ENCODE data around the gene PARD3B. TPM values are rescaled to one million over a fixed set of nuclear protein-coding genes. Genes with fewer than 3 reads are reported as not detected.

Gene PARD3B
- total RNA-seq, 1 donor from 2014 or later: 1.6 TPM

GRCh38 chr2:205237524-205237923, 692.2 kb downstream of the PARD3B start:
- Histone ChIP-seq H3K36me3 (ENCODE audit: control insufficient read depth, insufficient read depth, low read length) (no peaks in the 10 kb centered on the region), H3K27me3 (ENCODE audit: control insufficient read depth, insufficient read depth, low read length) (no peaks in the 10 kb centered on the region), H3K4me3 (ENCODE audit: low read depth, low read length) (no peak overlapping the region)
- no peak for TF ChIP-seq CTCF (IDR thresholded peaks at IDR 0.05; ENCODE audit: insufficient read depth, low read length, severe bottlenecking)
- no peak for DNase-seq (ENCODE audit: low read depth)
- no peak for FAIRE-seq

- no peak for FAIRE-seq
These were observed 699.7 kb downstream of the PARD3B start for GRCh38 chr2:205245001-205245400.

GRCh38 chr2:205245652-205246051, 700.4 kb downstream of the PARD3B start:
- FAIRE-seq: no peak
- DNase-seq (ENCODE audit: low read depth): peak; percentile 5
- Histone ChIP-seq H3K36me3 (ENCODE audit: control insufficient read depth, insufficient read depth, low read length) (no peaks in the 10 kb centered on the region), H3K27me3 (ENCODE audit: control insufficient read depth, insufficient read depth, low read length) (no peaks in the 10 kb centered on the region), H3K4me3 (ENCODE audit: low read depth, low read length) (no peak overlapping the region)
- TF ChIP-seq CTCF (IDR thresholded peaks at IDR 0.05; ENCODE audit: insufficient read depth, low read length, severe bottlenecking): no peak

More at GRCh38 chr2:205245001-205245400, 699.7 kb downstream of the PARD3B start:
- no peak for DNase-seq (ENCODE audit: low read depth)
- H3K36me3 ChIP-seq (ENCODE audit: control insufficient read depth, insufficient read depth, low read length): no peaks in the 10 kb centered on the region
- no peak overlapping the region for H3K4me3 ChIP-seq (ENCODE audit: low read depth, low read length)
- H3K27me3 ChIP-seq (ENCODE audit: control insufficient read depth, insufficient read depth, low read length): no peaks in the 10 kb centered on the region
- TF ChIP-seq CTCF (IDR thresholded peaks at IDR 0.05; ENCODE audit: insufficient read depth, low read length, severe bottlenecking): no peak

GRCh38 chr2:205259121-205259520, 713.8 kb downstream of the PARD3B start:
- TF ChIP-seq CTCF (IDR thresholded peaks at IDR 0.05; ENCODE audit: insufficient read depth, low read length, severe bottlenecking): no peak
- H3K36me3 ChIP-seq (ENCODE audit: control insufficient read depth, insufficient read depth, low read length): no peaks in the 10 kb centered on the region
- H3K27me3 ChIP-seq (ENCODE audit: control insufficient read depth, insufficient read depth, low read length): no peaks in the 10 kb centered on the region
- FAIRE-seq: no peak
- DNase-seq (ENCODE audit: low read depth): no peak
- H3K4me3 ChIP-seq (ENCODE audit: low read depth, low read length): no peak overlapping the region

- DNase-seq (ENCODE audit: low read depth) (no peak), FAIRE-seq (no peak)
- Histone ChIP-seq H3K36me3 (ENCODE audit: control insufficient read depth, insufficient read depth, low read length) (no peaks in the 10 kb centered on the region), H3K4me3 (ENCODE audit: low read depth, low read length) (no peak overlapping the region), H3K27me3 (ENCODE audit: control insufficient read depth, insufficient read depth, low read length) (no peaks in the 10 kb centered on the region)
- no peak for TF ChIP-seq CTCF (IDR thresholded peaks at IDR 0.05; ENCODE audit: insufficient read depth, low read length, severe bottlenecking)
These were observed 716.3 kb downstream of the PARD3B start for GRCh38 chr2:205261516-205262020.

- no peaks in the 10 kb centered on the region for H3K36me3 ChIP-seq (ENCODE audit: control insufficient read depth, insufficient read depth, low read length)
- no peak for FAIRE-seq
- no peak for TF ChIP-seq CTCF (IDR thresholded peaks at IDR 0.05; ENCODE audit: insufficient read depth, low read length, severe bottlenecking)
- H3K4me3 ChIP-seq (ENCODE audit: low read depth, low read length): no peak overlapping the region
- no peak for DNase-seq (ENCODE audit: low read depth)
- no peaks in the 10 kb centered on the region for H3K27me3 ChIP-seq (ENCODE audit: control insufficient read depth, insufficient read depth, low read length)
These were observed 722.0 kb downstream of the PARD3B start for GRCh38 chr2:205267323-205267722.

All from bronchial epithelial cell (primary cell).